IPS DF 19.7 (cell line): ENCODE results near the gene ETS2.

Experiments used
- DNase-seq: peaks from one replicate; pipeline ENCODE4 v3.0.0-alpha.2; 2013; ENCODE audit warnings: low read depth, low spot score

The ETS2 gene

GRCh38 chr21:38858812-38859205, 53.1 kb downstream of the ETS2 start:
- DNase-seq, result no peak

- no peak for DNase-seq
Measured at GRCh38 chr21:38859852-38860251, 54.1 kb downstream of the ETS2 start.

- DNase-seq, result no peak
Measured at GRCh38 chr21:38861056-38861455, 55.3 kb downstream of the ETS2 start.

GRCh38 chr21:38861989-38862683, 56.4 kb downstream of the ETS2 start:
- DNase-seq, result no peak

GRCh38 chr21:38863291-38863690, 57.6 kb downstream of the ETS2 start:
- DNase-seq, result no peak

- DNase-seq, result no peak
Measured at GRCh38 chr21:38863843-38864363, 58.2 kb downstream of the ETS2 start.

- no peak for DNase-seq
Measured at GRCh38 chr21:38864964-38865363, 59.2 kb downstream of the ETS2 start.

- no peak for DNase-seq
Measured at GRCh38 chr21:38869196-38869595, 63.5 kb downstream of the ETS2 start.

- DNase-seq, result no peak
Measured at GRCh38 chr21:38869946-38870345, 64.2 kb downstream of the ETS2 start.
